ENCODE measurements around the gene ALG9.

ALG9 gene

DNA sequence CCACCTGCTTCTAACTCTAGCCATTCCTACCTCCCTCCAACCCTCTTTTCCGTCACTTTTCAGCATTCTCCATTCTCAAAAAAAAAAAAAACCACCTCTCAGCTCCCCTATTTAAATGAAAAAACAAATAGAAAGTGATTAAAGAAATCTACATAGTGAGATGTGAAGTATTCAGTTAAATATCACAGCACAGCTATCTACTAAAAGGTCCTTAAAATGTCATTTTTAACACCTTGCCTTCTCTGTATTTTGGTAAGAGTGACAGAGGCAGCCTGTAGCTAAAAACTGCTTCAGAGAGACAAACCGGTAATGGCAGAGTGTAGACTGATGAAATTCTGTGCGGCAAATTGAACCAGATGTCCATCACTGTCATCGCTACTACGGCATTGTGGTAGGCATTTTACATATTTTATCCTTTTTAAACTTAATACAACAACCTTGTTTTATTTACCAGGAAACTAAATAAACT, 346 bp upstream of the ALG9 start:
- peak; percentile 20 for DNase-seq (ENCODE audit: low read depth)
- H3K4me3 ChIP-seq (ENCODE audit: low read depth, low read length) = peak overlapping the region; percentile 78

DNA sequence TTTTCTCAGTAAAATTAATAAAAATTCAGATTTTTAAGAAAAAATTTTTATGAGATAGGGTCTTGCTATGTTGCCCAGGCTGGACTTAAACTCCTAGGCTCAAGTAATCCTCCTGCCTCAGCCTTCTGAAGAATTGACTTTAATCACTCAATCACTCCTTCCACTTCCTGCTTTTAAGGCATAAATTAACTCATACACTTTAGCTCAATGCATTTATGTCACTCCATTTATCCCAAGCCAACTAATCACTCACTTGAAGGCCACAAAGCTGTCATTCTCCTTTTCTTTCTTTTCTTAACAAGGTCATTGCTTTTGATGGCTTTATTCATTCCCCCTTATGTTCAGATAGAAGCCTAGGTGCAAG, 877 bp downstream of the ALG9 start:
- DNase-seq (ENCODE audit: low read depth) = no peak
- TF ChIP-seq, protein P1, sequence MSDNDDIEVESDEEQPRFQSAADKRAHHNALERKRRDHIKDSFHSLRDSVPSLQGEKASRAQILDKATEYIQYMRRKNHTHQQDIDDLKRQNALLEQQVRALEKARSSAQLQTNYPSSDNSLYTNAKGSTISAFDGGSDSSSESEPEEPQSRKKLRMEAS (IDR thresholded peaks at IDR 0.05; ENCODE audit: low read depth, low read length) = no peak
- TF ChIP-seq POLR2A (IDR thresholded peaks at IDR 0.05; ENCODE audit: extremely low read depth, insufficient read length) = no peak
- TF ChIP-seq, protein P2, sequence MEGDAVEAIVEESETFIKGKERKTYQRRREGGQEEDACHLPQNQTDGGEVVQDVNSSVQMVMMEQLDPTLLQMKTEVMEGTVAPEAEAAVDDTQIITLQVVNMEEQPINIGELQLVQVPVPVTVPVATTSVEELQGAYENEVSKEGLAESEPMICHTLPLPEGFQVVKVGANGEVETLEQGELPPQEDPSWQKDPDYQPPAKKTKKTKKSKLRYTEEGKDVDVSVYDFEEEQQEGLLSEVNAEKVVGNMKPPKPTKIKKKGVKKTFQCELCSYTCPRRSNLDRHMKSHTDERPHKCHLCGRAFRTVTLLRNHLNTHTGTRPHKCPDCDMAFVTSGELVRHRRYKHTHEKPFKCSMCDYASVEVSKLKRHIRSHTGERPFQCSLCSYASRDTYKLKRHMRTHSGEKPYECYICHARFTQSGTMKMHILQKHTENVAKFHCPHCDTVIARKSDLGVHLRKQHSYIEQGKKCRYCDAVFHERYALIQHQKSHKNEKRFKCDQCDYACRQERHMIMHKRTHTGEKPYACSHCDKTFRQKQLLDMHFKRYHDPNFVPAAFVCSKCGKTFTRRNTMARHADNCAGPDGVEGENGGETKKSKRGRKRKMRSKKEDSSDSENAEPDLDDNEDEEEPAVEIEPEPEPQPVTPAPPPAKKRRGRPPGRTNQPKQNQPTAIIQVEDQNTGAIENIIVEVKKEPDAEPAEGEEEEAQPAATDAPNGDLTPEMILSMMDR (IDR thresholded peaks at IDR 0.05; ENCODE audit: low read depth, low read length) = no peak
- no peak for TF ChIP-seq MYC (IDR thresholded peaks at IDR 0.05; ENCODE audit: low read depth, low read length)
- peak overlapping the region; percentile 78 for H3K4me3 ChIP-seq (ENCODE audit: low read depth, low read length)

More for the DNA sequence above, 346 bp upstream of the ALG9 start:
- TF ChIP-seq POLR2A (IDR thresholded peaks at IDR 0.05; ENCODE audit: extremely low read depth, insufficient read length) (no peak), MYC (IDR thresholded peaks at IDR 0.05; ENCODE audit: low read depth, low read length) (no peak)
- TF ChIP-seq, protein P1 (IDR thresholded peaks at IDR 0.05; ENCODE audit: low read depth, low read length) = no peak
- TF ChIP-seq, protein P2 (IDR thresholded peaks at IDR 0.05; ENCODE audit: low read depth, low read length) = no peak

DNA sequence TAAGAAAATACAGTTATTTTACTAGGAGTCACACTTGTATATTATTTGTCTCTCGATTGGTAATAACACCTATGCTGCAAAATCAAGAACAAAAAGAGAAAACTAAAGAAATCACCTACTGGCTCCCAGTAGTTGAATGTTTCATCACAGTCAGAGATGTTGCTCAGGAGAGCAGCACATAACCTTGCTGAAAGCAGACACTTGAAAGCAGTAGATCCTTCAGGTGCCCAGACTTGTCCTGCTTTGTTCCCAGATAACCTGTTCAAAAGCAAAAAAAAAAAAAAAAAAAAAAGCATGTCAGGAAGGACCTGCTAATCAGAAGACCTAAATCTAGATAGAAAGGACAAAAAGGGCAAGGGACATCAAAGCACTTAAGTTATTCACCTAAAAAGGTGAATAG, 1.3 kb downstream of the ALG9 start:
- TF ChIP-seq, protein P2 (IDR thresholded peaks at IDR 0.05; ENCODE audit: low read depth, low read length) = no peak
- TF ChIP-seq, protein P1 (IDR thresholded peaks at IDR 0.05; ENCODE audit: low read depth, low read length) = no peak
- no peak for TF ChIP-seq POLR2A (IDR thresholded peaks at IDR 0.05; ENCODE audit: extremely low read depth, insufficient read length)
- no peak for TF ChIP-seq MYC (IDR thresholded peaks at IDR 0.05; ENCODE audit: low read depth, low read length)
- H3K4me3 ChIP-seq (ENCODE audit: low read depth, low read length) = peak overlapping the region; percentile 78
- no peak for DNase-seq (ENCODE audit: low read depth)

DNA sequence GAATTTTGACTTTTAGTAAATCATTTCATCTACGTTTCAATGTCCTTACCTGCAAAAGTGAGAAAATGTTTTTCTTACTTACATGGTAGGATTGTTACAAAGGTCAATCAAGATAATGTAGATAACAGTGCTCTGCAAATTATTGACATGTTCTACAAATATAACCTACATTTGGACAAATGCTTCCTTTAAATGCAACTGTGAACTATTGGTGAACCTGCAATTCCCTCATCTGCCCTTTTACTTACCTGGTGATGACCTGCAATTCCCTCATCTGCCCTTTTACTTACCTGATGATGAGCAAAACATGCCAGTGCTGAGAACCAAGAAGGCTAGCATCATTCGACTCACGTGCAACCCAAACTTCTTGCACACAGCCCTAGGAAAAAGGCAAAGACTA, 11.1 kb downstream of the ALG9 start:
- DNase-seq (ENCODE audit: low read depth) = no peak
- TF ChIP-seq POLR2A (IDR thresholded peaks at IDR 0.05; ENCODE audit: extremely low read depth, insufficient read length) = no peak
- TF ChIP-seq, protein P1 (IDR thresholded peaks at IDR 0.05; ENCODE audit: low read depth, low read length) = no peak
- TF ChIP-seq, protein P2 (IDR thresholded peaks at IDR 0.05; ENCODE audit: low read depth, low read length) = no peak
- TF ChIP-seq MYC (IDR thresholded peaks at IDR 0.05; ENCODE audit: low read depth, low read length) = no peak
- no peak overlapping the region for H3K4me3 ChIP-seq (ENCODE audit: low read depth, low read length)

DNA sequence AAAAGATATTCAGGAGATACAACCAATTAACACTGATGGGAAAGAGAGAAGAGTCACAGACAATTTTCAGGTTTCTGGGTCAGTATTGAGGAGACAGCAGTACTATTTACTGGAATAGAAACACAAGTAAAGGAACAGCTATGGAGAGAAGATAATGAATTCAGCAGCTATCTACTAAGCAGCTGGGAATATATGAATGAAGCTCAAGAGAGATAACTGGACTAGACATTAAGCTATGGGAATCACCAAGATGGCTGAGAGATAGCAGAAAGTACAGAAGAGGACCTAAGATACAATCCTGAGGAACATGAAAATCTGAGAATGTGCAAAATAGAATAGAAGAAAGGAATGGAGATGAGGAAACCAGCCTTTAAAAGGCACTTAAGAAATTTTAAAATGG, 15.9 kb downstream of the ALG9 start:
- DNase-seq (ENCODE audit: low read depth) = no peak
- H3K4me3 ChIP-seq (ENCODE audit: low read depth, low read length) = no peak overlapping the region
- TF ChIP-seq POLR2A (IDR thresholded peaks at IDR 0.05; ENCODE audit: extremely low read depth, insufficient read length) (no peak), MYC (IDR thresholded peaks at IDR 0.05; ENCODE audit: low read depth, low read length) (no peak)
- TF ChIP-seq, protein P2 (IDR thresholded peaks at IDR 0.05; ENCODE audit: low read depth, low read length) = no peak
- TF ChIP-seq, protein P1 (IDR thresholded peaks at IDR 0.05; ENCODE audit: low read depth, low read length) = no peak
